SK-N-SH (cell line): ENCODE data around the gene GJB1. TPM values are rescaled to one million over a fixed set of nuclear protein-coding genes. Genes with fewer than 3 reads are reported as not detected.

ENCODE experiments used
- CTCF ChIA-PET: fragments of 300-600, 350-600 bp; formaldehyde crosslinking; extraction: SDS; loops from one replicate; lab custom pipeline; 2021; lab: Yijun Ruan, JAX
- POLR2A ChIA-PET: fragments of 350-600 bp; sonication (Branson Sonifier 250); formaldehyde crosslinking; extraction: SDS; loops from one replicate; lab custom pipeline; 2020; ENCODE audit warnings: antibody characterized with exemption, inconsistent platforms; lab: Yijun Ruan, JAX
- DNase-seq: peaks from one replicate; pipeline ENCODE4 v3.0.0; 2012
- H2AFZ ChIP-seq: fragments of 200-600 bp; sonication (generic); 2 replicates; pipeline ENCODE4 v1.8.1; 2016; ENCODE audit warnings: antibody characterized with exemption, mild to moderate bottlenecking, low read depth
- H3F3A ChIP-seq: fragments of 200-600 bp; sonication (generic); replicated peaks from 2 replicates; pipeline ENCODE3; 2016; ENCODE audit warnings: antibody characterized with exemption, mild to moderate bottlenecking; ENCODE audit not compliant: insufficient read depth
- H3K27ac ChIP-seq, 2 experiments: fragments of 200-500 bp in 1 of 2; fragments of 200-600 bp in 1 of 2; sonication (Bioruptor generic) in 1 of 2; sonication (generic), shearing (Covaris generic) in 1 of 2; 2 replicates each; pipeline versions ENCODE4 v1.5.1 to v1.6.1; 2014 to 2016; ENCODE audit warnings: low read depth in 2 of 2, inconsistent platforms in 1 of 2, low read length in 1 of 2, mild to moderate bottlenecking in 1 of 2, mixed read lengths in 1 of 2
- H3K27me3 ChIP-seq: fragments of 200-600 bp; sonication (generic), shearing (Covaris generic); 2 replicates; pipeline ENCODE4 v1.6.1; 2016; ENCODE audit warnings: mixed run types; ENCODE audit not compliant: insufficient read depth
- H3K36me3 ChIP-seq, 2 experiments: fragments of 200-500 bp in 1 of 2; fragments of 200-600 bp in 1 of 2; sonication (Bioruptor generic) in 1 of 2; sonication (generic) in 1 of 2; replicated peaks in 1 of 2; 2 replicates each; pipeline versions ENCODE3 to v1.5.1; 2014 to 2016; ENCODE audit warnings: low read length in 1 of 2, mild to moderate bottlenecking in 1 of 2; ENCODE audit not compliant: insufficient read depth in 2 of 2, control insufficient read depth in 1 of 2
- H3K4me1 ChIP-seq, 2 experiments: fragments of 200-500 bp in 1 of 2; fragments of 200-600 bp in 1 of 2; sonication (Bioruptor generic) in 1 of 2; sonication (generic), shearing (Covaris generic) in 1 of 2; 2 replicates each; pipeline versions ENCODE4 v1.5.1 to v1.6.1; 2014 to 2016; ENCODE audit warnings: low read depth in 1 of 2, low read length in 1 of 2, mixed run types in 1 of 2; ENCODE audit not compliant: insufficient read depth in 2 of 2, control insufficient read depth in 1 of 2
- H3K4me2 ChIP-seq: fragments of 200-600 bp; sonication (generic), shearing (Covaris generic); 2 replicates; pipeline ENCODE4 v1.6.1; 2017; ENCODE audit warnings: mixed run types
- H3K4me3 ChIP-seq, 2 experiments: fragments of 200-500 bp in 1 of 2; fragments of 200-600 bp in 1 of 2; sonication (Bioruptor generic) in 1 of 2; sonication (generic), shearing (Covaris generic) in 1 of 2; 2 replicates each; pipeline versions ENCODE4 v1.5.1 to v1.8.1; 2014 to 2016; ENCODE audit warnings: low read depth in 2 of 2, inconsistent platforms in 1 of 2, low read length in 1 of 2, mild to moderate bottlenecking in 1 of 2, mixed read lengths in 1 of 2, moderate library complexity in 1 of 2
- H3K79me2 ChIP-seq: fragments of 200-600 bp; sonication (generic); 2 replicates; pipeline ENCODE4 v1.8.1; 2017; ENCODE audit warnings: mild to moderate bottlenecking; ENCODE audit not compliant: insufficient read depth
- H3K9ac ChIP-seq: fragments of 200-600 bp; sonication (generic); 2 replicates; pipeline ENCODE4 v1.6.1; 2017; ENCODE audit warnings: mixed run types
- H3K9me2 ChIP-seq: fragments of 200-600 bp; sonication (generic); 2 replicates; pipeline ENCODE4 v1.6.1; 2017; ENCODE audit warnings: mixed run types
- H3K9me3 ChIP-seq: fragments of 200-600 bp; sonication (generic); 2 replicates; pipeline ENCODE4 v1.6.1; 2017; ENCODE audit warnings: mixed run types, mild to moderate bottlenecking, moderate library complexity
- H4K20me1 ChIP-seq: fragments of 200-600 bp; sonication (generic); 2 replicates; pipeline ENCODE4 v1.6.1; 2017; ENCODE audit warnings: mild to moderate bottlenecking, mixed run types; ENCODE audit not compliant: insufficient read depth
- EP300 ChIP-seq, 2 experiments: IDR thresholded peaks; 2 replicates each; pipeline versions ENCODE4 v1.4.0 to v1.6.1; 2012; ENCODE audit warnings: borderline replicate concordance in 1 of 2, low read depth in 1 of 2, low read length in 1 of 2
- EZH2phosphoT487 ChIP-seq: fragments of 200-600 bp; sonication (generic); IDR thresholded peaks from 2 replicates; pipeline ENCODE4 v1.6.1; 2017; ENCODE audit warnings: low read depth, mixed run types, mild to moderate bottlenecking, antibody characterized with exemption, moderate library complexity, borderline replicate concordance
- GABPA ChIP-seq: IDR thresholded peaks from 2 replicates; pipeline ENCODE4 v1.4.0; 2012; ENCODE audit warnings: low read depth, mild to moderate bottlenecking
- GATA2 ChIP-seq: sonication (generic); formaldehyde crosslinking; IDR thresholded peaks from 2 replicates; pipeline ENCODE4 v1.5.0; 2020; ENCODE audit warnings: mild to moderate bottlenecking, missing genetic modification reagents
- MXI1 ChIP-seq: IDR thresholded peaks from 2 replicates; pipeline ENCODE4 v1.6.1; 2012; ENCODE audit warnings: mild to moderate bottlenecking, low read depth, low read length, improper control_type of control experiment
- NFIC ChIP-seq: IDR thresholded peaks from 2 replicates; pipeline ENCODE4 v1.4.0; 2012; ENCODE audit warnings: borderline replicate concordance
- NRF1 ChIP-seq: IDR thresholded peaks from 2 replicates; pipeline ENCODE4 v1.6.1; 2012; ENCODE audit warnings: low read depth, mild to moderate bottlenecking, low read length
- POLR2AphosphoS5 ChIP-seq: IDR thresholded peaks from 2 replicates; pipeline ENCODE4 v1.6.1; 2012; ENCODE audit warnings: low read depth, low read length
- RAD21 ChIP-seq: IDR thresholded peaks from 2 replicates; pipeline ENCODE4 v1.6.1; 2012; ENCODE audit warnings: mild to moderate bottlenecking, low read length
- RCOR1 ChIP-seq: fragments of 150-350 bp; IDR thresholded peaks from 2 replicates; pipeline ENCODE4 v1.6.1; 2017; ENCODE audit warnings: antibody characterized with exemption, low read length
- RFX5 ChIP-seq: IDR thresholded peaks from 2 replicates; pipeline ENCODE4 v1.6.1; 2012; ENCODE audit warnings: mild to moderate bottlenecking, improper control_type of control experiment, low read length
- RXRA ChIP-seq: IDR thresholded peaks from 2 replicates; pipeline ENCODE4 v1.4.0; 2012; ENCODE audit warnings: low read depth, mild to moderate bottlenecking, borderline replicate concordance
- SMC3 ChIP-seq: IDR thresholded peaks from 2 replicates; pipeline ENCODE4 v1.6.1; 2012; ENCODE audit warnings: low read depth, low read length, improper control_type of control experiment
- TCF12 ChIP-seq: IDR thresholded peaks from 2 replicates; pipeline ENCODE4 v1.4.0; 2012
- TEAD4 ChIP-seq: IDR thresholded peaks from 2 replicates; pipeline ENCODE4 v1.4.0; 2012; ENCODE audit warnings: mild to moderate bottlenecking, borderline replicate concordance; ENCODE audit not compliant: insufficient read depth
- WGBS: methylation state at CpG from one replicate; pipeline ENCODE4 v1.1.6; 2017; ENCODE audit warnings: low lambda C conversion rate; 5-methylcytosine and 5-hydroxymethylcytosine counted together
- polyA plus RNA-seq, 3 experiments: library from polyadenylated mRNA; depleted of rRNA; stranded (reverse); fragments of >200 nt; gene quantifications; 2 replicates each; pipeline ENCODE4 v1.2.3, GENCODE V29; 2012
- TF ChIP-seq, protein P1 (sequence below): IDR thresholded peaks from 2 replicates; pipeline ENCODE4 v1.4.0; 2012; ENCODE audit warnings: low read depth
- TF ChIP-seq, protein P2 (sequence below): IDR thresholded peaks from 2 replicates; pipeline ENCODE4 v1.6.1; 2012; ENCODE audit warnings: mild to moderate bottlenecking, low read depth, low read length, moderate library complexity
- TF ChIP-seq, protein P3 (sequence below): IDR thresholded peaks from 2 replicates; pipeline ENCODE4 v1.4.0; 2012; ENCODE audit warnings: low read depth, borderline replicate concordance

GJB1 gene
- polyA plus RNA-seq, 1 of the 3 experiments (the other 2 are of a cell fraction) = not detected

DNA sequence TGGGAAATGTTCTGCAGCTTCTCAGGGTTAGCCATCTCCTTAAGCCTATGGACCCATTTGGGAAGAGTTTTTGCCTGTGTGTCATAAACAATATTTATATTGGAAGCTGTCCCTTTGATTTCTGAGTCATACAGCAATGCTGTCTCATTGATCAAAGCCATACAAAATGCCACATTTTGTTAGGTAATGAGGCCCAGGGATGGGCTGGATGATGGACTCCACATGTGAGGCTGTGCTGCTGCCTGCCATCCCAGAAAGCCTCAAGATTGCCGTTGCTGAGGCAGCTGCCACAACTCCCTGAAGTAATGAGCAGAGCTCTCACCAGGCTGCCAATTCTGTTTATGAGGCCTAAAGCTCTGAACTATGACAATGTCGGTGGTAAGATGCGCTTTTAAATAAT, 12.2 kb upstream of the GJB1 start:
- Histone ChIP-seq H4K20me1 (no peaks in the 10 kb centered on the region), H3K4me1 (no peaks in the 10 kb centered on the region), H3K36me3 (no peaks in the 10 kb centered on the region), H3K9ac (no peak overlapping the region), H3K4me3 (no peak overlapping the region), H3K27ac (no peak overlapping the region), H3K27me3 (peaks cover 33% of the 10 kb centered on the region), H2AFZ (no peak overlapping the region), H3K4me2 (no peak overlapping the region), H3F3A (peaks cover 4% of the 10 kb centered on the region), H3K9me2 (no peaks in the 10 kb centered on the region), H3K9me3 (no peaks in the 10 kb centered on the region), H3K79me2 (no peaks in the 10 kb centered on the region)
- peak; percentile 45; the same call in 1 of the 2 replicates for TF ChIP-seq TCF12
- no peak for TF ChIP-seq RCOR1
- ChIA-PET CTCF (no interaction called here), POLR2A (no interaction called here)
- no peak for DNase-seq
- WGBS = 46% methylated on average over 3 of the region's 3 CpGs

DNA sequence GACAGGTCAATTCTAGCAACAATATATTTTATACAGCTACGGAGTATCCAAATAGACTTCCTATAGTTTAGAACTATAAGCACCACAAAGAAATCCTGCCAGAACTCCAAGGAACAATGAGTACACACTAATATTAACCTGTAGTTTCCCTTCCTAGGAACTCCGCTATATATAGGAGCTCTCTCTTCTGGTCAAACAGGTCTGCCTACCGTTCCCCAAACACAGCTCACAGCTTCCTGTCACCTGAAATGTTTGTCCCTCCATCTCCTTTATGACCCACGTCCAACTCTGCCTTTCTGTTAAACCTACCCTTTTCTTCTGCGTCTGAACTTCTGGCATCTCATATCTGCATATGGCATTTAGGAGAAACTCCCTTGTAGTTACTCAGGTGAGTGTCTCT, 10.5 kb upstream of the GJB1 start:
- TF ChIP-seq TCF12 (no peak), RXRA (no peak), MXI1 (no peak), EZH2phosphoT487 (no peak), NFIC (no peak), RFX5 (no peak), EP300 (IDR thresholded peaks at IDR 0.05; ENCODE audit: borderline replicate concordance in 1 of 2, low read depth in 1 of 2, low read length in 1 of 2) (no peak), TEAD4 (no peak), GABPA (no peak)
- TF ChIP-seq, protein P1, sequence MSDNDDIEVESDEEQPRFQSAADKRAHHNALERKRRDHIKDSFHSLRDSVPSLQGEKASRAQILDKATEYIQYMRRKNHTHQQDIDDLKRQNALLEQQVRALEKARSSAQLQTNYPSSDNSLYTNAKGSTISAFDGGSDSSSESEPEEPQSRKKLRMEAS = no peak
- H3K9me2 ChIP-seq = no peaks in the 10 kb centered on the region
- H2AFZ ChIP-seq = no peak overlapping the region
- peaks cover 48% of the 10 kb centered on the region for H3K27me3 ChIP-seq
- H3K9ac ChIP-seq = no peak overlapping the region
- H3K9me3 ChIP-seq = no peaks in the 10 kb centered on the region
- WGBS = 34% methylated on average over 5 of the region's 5 CpGs
- no peaks in the 10 kb centered on the region for H3K79me2 ChIP-seq
- POLR2A ChIA-PET = no interaction called here
- CTCF ChIA-PET = no interaction called here
- peaks cover 4% of the 10 kb centered on the region for H3F3A ChIP-seq
- DNase-seq = no peak
- H3K27ac ChIP-seq = no peak overlapping the region
- H3K4me2 ChIP-seq = no peak overlapping the region
- no peak overlapping the region for H3K4me3 ChIP-seq
- no peaks in the 10 kb centered on the region for H4K20me1 ChIP-seq
- H3K4me1 ChIP-seq = no peaks in the 10 kb centered on the region
- H3K36me3 ChIP-seq = no peaks in the 10 kb centered on the region

DNA sequence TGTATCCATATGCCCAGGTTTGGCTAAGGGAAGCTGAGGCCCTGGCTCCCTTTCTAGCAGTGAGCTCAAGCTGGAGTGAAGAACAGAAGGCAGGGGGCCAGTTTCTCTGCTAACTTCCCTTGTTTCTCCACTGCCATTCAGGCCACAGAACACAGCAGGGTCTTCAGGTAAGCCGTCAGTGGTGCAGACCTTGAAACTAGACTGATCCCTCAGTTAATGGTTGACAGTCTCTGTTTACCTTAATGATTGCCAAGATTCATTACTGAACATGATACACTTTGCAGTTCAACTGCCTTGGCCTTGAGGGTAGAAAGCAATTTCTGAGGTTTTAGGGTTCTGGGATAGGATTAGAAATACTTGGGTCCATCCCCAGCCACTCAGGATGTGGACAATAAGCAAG, 8.9 kb upstream of the GJB1 start:
- H3K4me3 ChIP-seq = no peak overlapping the region
- H3K36me3 ChIP-seq = no peaks in the 10 kb centered on the region
- no peak overlapping the region for H3K27ac ChIP-seq
- H3K9ac ChIP-seq = no peak overlapping the region
- ChIA-PET POLR2A (no interaction called here), CTCF (no interaction called here)
- H3K4me1 ChIP-seq = no peaks in the 10 kb centered on the region
- no peaks in the 10 kb centered on the region for H4K20me1 ChIP-seq
- peaks cover 4% of the 10 kb centered on the region for H3F3A ChIP-seq
- H3K27me3 ChIP-seq = peaks cover 60% of the 10 kb centered on the region
- H3K9me3 ChIP-seq = no peaks in the 10 kb centered on the region
- H3K79me2 ChIP-seq = no peaks in the 10 kb centered on the region
- H3K4me2 ChIP-seq = no peak overlapping the region
- 70% methylated on average over 1 of the region's 1 CpG for WGBS
- no peaks in the 10 kb centered on the region for H3K9me2 ChIP-seq
- no peak for DNase-seq
- no peak overlapping the region for H2AFZ ChIP-seq
- TF ChIP-seq POLR2AphosphoS5 (no peak), GATA2 (no peak), MXI1 (no peak), RAD21 (no peak), TCF12 (no peak), SMC3 (no peak), EP300 (IDR thresholded peaks at IDR 0.05; ENCODE audit: borderline replicate concordance in 1 of 2, low read depth in 1 of 2, low read length in 1 of 2) (no peak), NRF1 (no peak), NFIC (no peak)
- TF ChIP-seq, protein P2, sequence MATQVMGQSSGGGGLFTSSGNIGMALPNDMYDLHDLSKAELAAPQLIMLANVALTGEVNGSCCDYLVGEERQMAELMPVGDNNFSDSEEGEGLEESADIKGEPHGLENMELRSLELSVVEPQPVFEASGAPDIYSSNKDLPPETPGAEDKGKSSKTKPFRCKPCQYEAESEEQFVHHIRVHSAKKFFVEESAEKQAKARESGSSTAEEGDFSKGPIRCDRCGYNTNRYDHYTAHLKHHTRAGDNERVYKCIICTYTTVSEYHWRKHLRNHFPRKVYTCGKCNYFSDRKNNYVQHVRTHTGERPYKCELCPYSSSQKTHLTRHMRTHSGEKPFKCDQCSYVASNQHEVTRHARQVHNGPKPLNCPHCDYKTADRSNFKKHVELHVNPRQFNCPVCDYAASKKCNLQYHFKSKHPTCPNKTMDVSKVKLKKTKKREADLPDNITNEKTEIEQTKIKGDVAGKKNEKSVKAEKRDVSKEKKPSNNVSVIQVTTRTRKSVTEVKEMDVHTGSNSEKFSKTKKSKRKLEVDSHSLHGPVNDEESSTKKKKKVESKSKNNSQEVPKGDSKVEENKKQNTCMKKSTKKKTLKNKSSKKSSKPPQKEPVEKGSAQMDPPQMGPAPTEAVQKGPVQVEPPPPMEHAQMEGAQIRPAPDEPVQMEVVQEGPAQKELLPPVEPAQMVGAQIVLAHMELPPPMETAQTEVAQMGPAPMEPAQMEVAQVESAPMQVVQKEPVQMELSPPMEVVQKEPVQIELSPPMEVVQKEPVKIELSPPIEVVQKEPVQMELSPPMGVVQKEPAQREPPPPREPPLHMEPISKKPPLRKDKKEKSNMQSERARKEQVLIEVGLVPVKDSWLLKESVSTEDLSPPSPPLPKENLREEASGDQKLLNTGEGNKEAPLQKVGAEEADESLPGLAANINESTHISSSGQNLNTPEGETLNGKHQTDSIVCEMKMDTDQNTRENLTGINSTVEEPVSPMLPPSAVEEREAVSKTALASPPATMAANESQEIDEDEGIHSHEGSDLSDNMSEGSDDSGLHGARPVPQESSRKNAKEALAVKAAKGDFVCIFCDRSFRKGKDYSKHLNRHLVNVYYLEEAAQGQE = no peak
- TF ChIP-seq, protein P3, sequence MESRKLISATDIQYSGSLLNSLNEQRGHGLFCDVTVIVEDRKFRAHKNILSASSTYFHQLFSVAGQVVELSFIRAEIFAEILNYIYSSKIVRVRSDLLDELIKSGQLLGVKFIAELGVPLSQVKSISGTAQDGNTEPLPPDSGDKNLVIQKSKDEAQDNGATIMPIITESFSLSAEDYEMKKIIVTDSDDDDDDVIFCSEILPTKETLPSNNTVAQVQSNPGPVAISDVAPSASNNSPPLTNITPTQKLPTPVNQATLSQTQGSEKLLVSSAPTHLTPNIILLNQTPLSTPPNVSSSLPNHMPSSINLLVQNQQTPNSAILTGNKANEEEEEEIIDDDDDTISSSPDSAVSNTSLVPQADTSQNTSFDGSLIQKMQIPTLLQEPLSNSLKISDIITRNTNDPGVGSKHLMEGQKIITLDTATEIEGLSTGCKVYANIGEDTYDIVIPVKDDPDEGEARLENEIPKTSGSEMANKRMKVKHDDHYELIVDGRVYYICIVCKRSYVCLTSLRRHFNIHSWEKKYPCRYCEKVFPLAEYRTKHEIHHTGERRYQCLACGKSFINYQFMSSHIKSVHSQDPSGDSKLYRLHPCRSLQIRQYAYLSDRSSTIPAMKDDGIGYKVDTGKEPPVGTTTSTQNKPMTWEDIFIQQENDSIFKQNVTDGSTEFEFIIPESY = no peak
